ENCODE data around the gene ABCC3.

ABCC3 gene

DNA sequence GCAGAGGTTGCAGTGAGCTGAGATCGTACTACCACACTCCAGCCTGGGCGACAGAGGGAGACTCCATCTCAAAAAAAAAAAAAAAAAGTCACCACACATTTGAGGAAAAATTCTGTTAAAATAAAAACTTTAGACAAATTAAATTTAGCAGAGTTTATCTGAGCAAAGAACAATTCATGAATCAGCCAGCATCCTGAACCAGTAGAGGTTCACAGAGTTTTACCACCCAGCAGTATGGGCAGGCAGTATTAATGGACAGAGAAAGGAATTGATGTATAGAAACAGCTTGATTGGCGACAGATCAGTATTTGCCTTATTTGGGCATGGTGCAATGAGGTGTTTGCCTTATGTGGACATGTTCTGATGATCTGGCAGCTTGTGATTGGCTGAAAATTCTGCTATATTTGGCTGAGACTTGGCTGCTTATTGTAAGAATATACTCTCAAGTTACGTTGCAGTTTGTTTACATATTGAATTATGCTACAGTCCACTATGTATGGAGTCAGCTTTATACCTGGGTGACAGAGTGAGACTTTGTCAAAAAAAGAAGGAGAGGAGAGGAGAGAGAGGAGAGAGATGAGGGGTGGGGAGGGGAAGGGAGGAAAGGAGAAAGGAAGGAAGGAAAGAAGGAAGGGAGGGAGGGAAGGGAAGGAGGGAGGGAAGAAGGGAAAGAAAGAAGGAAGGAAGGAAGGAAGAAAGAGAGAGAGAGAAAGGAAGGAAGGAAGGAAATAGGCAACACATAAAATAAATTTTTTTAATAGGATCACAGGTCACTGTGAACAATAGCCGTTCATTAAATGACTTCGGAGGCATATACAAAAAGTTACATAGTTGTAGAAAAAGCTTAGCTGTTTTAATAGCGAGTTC, 14.6 kb downstream of the ABCC3 start:
- peak in 1 of 2 experiments; percentile 18 for DNase-seq

DNA sequence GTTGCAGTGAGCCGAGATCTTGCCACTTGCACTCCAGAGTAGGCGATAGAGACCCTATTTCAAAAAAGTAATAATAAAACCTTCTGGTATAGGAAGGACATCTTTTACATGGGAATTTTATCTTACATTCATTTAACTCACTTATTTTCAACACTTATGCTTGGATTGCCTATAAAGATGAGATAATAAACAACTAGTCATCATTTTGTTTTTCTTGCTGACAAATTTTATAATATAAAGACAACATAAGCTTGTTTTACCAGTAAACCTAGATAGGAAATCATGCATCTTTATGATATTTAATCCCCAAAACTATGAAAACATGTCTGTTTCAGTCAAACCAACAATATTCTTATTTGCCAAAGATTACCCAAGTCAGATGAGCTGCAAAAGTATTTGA, 17.0 kb downstream of the ABCC3 start:
- no peak for DNase-seq

DNA sequence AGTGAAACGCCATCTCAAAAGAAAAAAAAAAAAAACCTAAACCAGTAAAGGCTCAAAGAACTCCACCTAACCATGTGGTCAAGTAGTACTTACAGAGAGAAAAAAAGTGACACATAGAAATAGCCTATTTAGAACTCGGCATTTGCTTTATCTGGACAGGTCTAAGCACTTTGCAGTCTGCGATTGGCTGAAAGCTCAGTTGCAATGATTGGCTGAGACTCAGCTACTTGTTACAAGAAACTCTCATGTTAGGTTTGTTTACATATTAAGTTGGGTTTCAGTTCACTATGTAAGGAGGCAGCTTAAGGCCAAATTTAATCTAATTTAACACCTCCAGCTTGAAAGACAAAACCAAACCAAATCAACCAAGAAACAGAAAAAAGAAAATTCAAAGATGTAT, 19.1 kb downstream of the ABCC3 start:
- no peak for DNase-seq

DNA sequence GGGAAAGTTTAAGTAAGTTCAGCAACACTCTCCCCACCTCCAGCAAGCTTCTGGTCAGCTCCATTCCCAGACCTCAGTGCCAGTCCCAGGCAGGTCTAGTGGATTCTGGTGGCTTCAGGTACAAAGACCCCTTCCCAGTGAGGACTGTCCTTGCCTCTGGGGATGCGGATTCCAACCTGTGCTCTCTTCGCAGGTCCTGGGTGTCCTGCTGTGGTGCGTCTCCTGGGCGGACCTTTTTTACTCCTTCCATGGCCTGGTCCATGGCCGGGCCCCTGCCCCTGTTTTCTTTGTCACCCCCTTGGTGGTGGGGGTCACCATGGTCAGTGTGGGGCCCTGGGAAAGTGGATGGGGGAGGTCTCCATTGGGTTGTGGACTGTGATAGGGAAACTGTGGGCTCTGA, 21.8 kb downstream of the ABCC3 start:
- no peak for DNase-seq

DNA sequence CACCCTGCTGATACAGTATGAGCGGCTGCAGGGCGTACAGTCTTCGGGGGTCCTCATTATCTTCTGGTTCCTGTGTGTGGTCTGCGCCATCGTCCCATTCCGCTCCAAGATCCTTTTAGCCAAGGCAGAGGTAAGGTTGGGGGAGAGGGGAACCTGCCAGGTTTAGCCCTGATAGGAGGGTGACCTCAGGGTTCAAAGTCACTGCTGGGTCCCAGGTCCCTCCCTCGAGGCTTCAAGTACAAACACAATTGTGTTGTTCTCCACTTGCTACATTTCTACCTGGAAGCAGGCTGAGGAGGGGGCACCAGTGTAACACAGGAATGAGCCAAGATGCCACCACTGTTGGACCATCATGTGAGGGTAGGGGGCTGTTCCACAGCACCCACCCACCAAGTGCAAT, 22.4 kb downstream of the ABCC3 start:
- no peak for DNase-seq

DNA sequence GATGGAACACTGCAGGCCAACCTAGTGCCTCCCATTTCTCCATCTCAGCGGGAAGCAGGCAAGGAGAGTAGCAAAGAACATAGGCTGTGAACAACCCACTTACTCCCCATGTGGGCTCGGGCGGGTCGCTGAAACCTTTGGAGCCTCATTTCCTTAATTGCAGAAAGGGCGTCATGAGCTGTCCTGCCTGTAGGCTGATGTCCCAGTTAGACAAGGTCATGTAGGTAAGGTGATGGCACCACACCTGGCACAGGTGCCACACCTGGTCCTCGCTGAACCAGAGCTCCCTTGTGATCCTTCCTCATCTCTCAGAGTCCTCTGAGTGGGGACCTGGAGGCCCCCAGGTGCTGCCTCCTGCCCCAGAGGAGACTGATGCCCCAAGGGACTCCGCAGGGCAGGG, 22.9 kb downstream of the ABCC3 start:
- DNase-seq, result no peak

DNA sequence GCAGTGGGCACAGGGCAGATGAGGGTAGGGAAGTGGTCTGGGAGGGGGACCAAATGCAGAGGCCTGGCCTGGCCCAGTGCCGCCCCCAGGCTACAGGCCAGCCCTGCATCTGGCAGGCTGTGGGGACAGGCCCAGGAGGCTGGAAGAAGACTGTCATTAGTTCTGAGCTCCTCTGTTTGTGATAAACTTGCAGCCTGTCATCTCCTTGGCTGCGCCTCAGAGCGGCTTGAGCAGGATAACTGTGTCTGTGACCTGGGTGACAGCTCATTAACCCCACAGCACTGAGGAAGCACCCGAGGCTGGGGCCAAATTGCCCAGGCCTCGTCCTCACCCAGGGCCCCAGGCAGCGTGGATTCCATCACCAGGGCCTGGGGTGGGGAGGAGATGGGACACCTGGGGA, 23.9 kb downstream of the ABCC3 start:
- no peak for DNase-seq

DNA sequence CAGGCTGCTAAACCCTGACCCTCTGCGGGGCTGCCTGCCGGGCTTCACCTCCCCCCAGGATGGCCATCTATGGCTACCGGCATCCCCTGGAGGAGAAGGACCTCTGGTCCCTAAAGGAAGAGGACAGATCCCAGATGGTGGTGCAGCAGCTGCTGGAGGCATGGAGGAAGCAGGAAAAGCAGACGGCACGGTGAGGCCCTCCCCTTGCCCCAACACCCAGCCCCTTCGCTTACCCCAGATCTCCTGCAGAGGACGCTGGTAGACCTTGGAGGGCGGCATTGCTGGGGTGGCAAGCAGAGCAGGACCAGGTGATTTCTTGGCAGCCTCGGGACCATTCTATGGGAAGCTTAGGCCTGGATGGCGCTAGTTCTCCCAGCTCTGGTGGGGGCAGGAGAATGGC, 24.5 kb downstream of the ABCC3 start:
- no peak for DNase-seq

DNA sequence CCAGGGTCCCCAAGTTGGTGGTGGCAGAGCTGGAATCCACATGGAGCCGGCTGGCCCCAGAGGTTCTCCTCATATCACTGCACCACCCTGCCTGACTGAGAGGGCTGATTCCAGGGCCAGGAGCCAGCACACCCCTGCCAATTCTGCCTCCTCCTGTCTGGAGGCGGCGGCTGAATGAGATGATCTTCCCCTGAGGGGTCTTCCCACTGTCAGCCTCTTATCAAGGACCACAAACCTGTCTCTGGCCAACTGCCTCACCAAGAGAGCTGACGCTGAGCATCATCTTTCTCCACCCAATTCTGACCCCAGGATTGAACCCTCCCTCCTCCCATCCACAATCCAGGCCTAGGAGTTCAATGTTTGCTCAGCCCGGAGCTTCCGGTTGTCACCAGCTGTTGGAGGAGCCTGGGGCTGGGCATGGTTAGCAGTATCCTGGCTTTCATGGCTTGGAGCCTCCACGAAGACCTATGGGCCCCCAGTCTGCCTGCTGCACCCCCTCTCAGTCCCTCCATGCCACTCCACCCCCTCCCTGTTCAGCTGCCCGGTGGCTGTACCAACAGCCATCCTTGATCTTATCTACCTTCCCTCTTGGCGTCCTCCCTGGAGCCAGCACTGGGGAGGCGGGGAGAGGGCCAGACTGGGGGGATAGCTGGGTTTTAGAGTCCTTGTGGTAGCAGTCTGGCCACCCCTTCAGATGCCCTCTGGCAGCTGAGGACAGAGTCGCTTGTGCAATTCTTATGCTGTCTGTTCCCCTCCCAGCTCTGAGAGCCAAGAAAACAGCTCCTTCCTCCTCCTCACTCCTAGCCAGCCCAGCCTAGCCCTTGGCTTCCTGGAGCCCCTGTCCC, 25.6 kb downstream of the ABCC3 start:
- DNase-seq, result no peak

DNA sequence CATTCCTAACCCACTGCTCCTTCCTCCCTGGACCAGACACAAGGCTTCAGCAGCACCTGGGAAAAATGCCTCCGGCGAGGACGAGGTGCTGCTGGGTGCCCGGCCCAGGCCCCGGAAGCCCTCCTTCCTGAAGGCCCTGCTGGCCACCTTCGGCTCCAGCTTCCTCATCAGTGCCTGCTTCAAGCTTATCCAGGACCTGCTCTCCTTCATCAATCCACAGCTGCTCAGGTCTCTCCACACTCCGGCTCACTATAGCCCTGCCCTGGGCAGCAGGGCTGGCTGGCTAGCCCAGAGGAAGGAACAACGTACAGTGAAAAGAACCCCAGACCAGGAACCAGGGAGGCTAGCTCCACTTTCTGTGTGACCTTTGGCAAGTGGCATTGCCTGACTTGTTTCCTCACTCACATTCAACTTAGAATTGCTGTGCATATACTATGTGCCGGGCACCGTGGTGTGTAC, 26.2 kb downstream of the ABCC3 start:
- DNase-seq, result no peak

DNA sequence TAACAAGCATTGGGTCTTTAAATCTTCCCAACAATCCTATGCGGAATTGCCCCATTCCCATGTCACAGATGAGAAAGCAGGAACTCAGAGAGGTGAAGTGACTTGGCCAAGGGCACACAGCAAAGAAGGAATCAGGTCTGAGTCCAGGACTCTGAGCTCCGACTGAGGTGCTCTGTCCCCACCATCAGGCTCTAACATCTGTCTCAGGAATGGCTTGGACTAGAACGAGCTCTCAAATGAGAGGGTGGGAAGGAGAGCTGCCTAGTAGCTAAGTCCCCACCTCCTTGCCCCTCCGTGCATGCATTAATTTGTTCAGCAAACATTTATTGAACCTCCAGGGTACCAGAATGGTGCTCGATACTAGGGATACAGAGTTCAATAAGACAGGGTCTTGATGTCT, 26.7 kb downstream of the ABCC3 start:
- no peak for DNase-seq

DNA sequence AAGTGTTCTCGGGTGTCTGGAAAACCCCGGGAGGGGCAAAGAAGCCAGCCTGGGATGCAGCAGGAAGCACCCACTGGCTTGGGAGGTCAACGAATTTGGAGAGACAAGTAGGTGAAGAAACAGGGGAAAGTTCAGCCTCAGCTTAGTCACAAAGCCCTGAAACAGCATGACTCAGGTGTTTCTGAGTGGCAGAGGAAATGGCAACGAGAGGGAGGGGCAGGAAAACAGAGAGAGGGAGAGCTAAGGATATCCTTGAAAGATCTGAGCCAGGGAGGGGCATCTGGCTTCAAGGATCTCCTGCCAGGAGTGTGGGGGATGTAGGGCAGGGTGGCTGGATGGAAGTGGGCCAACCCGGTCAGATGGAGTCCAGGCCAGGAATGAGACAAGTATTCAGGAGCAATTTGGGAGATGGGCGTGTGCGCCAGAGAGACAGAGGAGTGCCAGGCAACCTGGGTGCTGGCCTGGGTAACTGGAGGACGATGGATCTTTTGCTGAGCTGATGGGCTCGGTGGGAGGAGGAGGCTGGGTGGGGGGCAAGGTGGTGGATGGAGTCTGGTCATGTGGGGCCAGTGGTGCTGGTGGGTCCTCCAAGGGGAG, 27.2 kb downstream of the ABCC3 start:
- DNase-seq, result peak in 1 of 2 experiments; percentile 36

DNA sequence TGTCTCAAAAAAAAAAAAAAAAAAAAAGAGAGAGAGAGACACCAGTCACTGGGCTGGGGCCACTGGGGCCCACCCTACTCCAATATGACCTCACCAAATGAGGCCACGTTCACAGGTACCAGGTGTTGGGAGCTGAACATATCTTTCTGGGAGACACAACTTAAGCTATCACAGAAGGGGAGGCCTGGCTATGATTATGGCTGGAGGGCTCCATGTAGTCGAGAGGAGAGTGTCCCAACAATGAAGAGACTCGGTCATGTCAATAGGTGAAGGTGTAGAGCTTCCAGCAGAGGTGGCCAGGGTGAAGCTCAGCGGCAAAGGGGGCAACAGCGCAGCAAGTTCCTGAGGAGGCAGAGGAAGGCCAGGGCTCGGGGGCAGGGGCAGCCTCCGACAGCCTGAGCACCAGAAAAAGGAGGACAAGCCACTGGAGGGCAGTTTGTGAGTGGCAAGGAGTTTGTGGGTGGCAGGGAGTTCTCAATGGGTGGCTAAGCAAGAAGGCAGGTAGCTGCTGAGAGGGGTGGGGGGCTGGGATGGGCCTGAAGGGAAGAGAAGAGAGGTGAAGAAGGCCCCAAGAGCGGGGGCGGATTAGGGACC, 28.0 kb downstream of the ABCC3 start:
- DNase-seq, result no peak

DNA sequence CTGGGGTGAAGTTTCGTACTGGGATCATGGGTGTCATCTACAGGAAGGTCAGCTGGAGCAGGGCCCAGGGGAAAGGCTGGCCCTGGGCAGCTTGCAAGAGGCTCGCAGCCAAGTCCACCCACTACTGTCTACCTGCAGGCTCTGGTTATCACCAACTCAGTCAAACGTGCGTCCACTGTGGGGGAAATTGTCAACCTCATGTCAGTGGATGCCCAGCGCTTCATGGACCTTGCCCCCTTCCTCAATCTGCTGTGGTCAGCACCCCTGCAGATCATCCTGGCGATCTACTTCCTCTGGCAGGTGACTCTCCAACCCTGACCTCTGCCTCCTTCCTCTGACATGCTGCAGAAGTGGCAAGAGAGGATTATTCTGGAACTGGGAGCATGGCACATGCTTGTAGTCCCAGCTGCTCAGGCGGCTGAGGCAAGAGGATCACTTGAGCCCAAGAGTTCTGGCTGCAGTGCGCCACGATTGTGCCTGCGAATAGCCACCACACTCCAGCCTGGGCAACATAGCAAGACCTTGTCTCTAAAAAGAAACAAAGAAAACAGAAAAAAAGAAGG, 29.2 kb downstream of the ABCC3 start:
- no peak for DNase-seq

DNA sequence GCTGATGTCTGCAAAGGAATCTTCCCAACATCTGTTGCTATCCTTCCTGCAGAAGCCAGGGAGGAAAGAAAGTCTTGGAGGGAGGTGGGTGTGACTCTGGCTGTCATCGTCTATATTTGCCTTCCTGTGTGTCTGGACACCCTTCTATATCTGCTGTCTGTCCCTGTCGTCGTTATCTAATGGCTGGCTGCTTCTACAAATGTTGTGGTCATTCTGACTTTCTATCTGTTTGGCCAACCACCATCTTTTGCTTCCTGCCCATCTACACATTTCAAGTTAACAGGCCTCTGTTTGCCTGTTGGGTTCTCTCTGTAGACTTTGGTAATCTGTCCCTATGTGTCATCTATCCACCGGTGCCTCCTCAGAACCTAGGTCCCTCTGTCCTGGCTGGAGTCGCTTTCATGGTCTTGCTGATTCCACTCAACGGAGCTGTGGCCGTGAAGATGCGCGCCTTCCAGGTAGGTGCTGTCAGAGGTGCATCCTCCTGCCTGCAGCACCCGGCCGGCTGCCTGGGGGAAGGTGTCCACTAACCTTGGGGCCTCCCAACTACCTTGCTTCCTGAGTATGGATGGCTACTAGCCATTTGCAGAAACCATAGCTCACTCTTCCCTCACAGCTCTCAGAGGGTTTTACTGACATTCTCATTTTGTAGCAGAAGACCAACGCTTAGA, 30.2 kb downstream of the ABCC3 start:
- no peak for DNase-seq

DNA sequence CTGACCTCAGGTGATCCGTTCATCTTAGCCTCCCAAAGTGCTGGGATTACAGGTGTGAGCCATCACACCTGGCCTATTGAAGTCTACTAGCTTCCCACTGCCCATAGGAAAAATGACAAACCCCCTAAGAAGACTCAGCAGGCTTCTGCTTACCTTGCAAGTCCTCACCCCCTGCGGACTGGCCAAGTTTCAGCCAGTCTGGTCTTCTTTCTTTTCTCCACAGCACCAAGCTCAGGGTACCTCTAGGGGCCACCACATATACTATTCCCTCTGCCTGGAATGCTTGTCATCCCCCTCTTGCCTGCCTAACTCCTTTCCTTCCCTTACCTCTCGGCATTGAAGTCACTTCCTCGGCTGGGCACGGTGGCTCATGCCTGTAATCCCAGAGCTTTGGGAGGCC, 31.2 kb downstream of the ABCC3 start:
- DNase-seq, result no peak

DNA sequence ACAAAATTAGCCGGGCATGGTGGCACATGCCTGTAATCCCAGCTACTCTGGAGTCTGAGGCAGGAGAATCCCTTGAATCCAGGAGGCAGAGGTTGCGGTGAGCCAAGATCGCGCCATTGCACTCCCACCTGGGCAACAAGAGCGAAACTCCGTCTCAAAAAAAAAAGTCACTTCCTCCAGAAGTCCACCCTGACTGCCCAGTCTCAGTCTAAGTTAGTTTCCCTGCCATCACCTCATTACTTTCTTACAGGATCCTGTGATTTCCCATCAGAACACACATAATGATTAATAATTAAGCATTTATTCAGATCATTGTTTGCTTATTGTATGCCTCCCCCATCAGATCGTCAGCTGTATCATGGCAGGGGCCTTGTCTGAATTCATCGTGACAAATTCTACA, 31.6 kb downstream of the ABCC3 start:
- no peak for DNase-seq

DNA sequence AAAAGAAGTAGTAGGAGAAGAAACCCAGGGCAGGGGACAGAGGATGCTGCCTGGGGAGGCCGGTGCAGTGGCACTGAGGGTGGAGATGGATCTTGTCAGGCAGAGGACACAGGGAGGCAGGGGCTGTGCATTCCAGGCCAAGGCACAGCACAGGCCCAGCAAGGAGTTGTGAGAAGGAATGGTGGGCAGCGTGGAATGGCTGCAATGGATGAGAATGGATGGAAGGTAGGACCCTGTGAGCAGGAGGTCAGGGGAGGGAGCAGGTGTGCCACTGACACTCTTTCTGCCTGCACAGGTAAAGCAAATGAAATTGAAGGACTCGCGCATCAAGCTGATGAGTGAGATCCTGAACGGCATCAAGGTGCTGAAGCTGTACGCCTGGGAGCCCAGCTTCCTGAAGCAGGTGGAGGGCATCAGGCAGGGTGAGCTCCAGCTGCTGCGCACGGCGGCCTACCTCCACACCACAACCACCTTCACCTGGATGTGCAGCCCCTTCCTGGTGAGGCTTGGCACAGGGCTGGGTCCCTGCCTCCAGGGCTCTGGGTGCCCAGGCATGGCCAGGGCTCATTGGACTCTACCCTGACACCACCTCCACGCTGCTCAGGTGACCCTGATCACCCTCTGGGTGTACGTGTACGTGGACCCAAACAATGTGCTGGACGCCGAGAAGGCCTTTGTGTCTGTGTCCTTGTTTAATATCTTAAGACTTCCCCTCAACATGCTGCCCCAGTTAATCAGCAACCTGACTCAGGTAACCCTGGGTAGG, 32.8 kb downstream of the ABCC3 start:
- no peak for DNase-seq

DNA sequence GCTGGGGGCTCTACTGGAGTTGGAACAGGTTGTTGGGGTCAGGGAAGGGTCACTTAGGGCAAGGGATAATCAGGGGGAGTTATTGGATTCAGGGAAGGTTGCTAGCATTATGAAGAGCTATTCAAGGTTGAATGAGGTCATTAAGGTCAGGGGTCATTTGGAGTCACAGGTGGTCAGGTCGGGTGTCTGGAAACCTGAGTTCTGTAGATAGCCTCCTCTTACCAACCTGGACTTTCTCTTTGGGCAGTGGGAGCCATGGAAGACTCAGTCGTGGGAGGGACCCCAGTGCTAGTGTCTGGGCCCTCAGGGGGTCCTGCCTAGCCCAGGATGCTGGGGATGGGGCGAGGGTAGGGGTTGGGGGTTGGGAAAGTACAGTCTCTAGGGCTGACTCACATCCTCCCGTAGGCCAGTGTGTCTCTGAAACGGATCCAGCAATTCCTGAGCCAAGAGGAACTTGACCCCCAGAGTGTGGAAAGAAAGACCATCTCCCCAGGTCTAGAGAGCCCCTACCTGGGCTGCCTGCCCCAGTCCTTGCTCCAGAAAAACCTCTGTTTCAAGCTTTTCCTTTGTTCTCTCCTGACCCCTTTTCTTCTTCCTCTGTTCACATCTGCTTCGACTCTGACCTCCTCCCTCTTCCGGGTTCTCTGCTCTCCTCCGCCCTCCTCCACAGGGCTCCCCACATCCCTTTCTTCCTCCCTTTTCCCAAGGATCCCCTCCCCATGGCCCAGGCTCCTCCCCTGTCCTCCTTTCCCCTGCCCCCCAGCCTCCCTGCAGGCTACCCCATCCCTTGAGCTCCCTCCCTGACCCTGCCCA, 33.5 kb downstream of the ABCC3 start:
- no peak for DNase-seq

DNA sequence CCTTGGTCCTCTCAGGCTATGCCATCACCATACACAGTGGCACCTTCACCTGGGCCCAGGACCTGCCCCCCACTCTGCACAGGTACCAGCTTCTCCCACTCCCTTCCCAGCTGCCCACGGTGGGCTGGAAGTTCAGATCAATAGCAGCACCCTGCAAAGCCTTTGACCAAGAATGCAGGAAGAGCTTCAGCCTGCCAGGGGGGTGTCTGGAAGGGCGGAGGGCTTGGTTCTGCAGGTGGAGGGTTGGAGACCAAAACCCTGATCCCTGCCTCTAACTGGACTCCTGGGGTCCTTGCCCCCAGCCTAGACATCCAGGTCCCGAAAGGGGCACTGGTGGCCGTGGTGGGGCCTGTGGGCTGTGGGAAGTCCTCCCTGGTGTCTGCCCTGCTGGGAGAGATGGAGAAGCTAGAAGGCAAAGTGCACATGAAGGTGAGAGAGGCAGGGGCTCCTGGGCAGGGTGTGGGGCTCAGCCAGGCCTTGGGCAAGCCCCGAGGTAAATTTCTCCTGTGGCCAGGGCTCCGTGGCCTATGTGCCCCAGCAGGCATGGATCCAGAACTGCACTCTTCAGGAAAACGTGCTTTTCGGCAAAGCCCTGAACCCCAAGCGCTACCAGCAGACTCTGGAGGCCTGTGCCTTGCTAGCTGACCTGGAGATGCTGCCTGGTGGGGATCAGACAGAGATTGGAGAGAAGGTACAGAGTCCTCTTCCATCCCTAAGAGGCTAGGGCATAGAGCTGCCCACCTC, 34.3 kb downstream of the ABCC3 start:
- DNase-seq, result no peak
